Activated CD8-positive, alpha-beta memory T cell treated with anti-CD3 and anti-CD28 coated beads, Interleukin-2, amount 10 ng/mL, durations not matched to agents 7 days and 5 days (primary cell): ENCODE results near the gene WNT4. TPM values are rescaled to one million over a fixed set of nuclear protein-coding genes. Genes with fewer than 3 reads are reported as not detected.

Source experiments
- ATAC-seq: fragments of 150-1000 bp; cut with Tn5 transposase; one replicate; pipeline ENCODE4 v1.10.0; 2021; ENCODE audit warnings: moderate library complexity
- CTCF ChIA-PET: fragments of 350-600 bp; sonication (Branson Sonifier 250); formaldehyde crosslinking; loops from one replicate; lab custom pipeline; 2021; ENCODE audit warnings: antibody characterized with exemption; lab: Charles Lee
- DNase-seq: peaks from one replicate; pipeline ENCODE4 v3.0.0-alpha.2; 2020
- H3K27ac Mint-ChIP-seq: one replicate; pipeline ENCODE4 v1.8.0; 2021; ENCODE audit warnings: mild to moderate bottlenecking, mixed read lengths
- H3K27me3 Mint-ChIP-seq: one replicate; pipeline ENCODE4 v1.8.0; 2021; ENCODE audit warnings: mixed read lengths
- H3K36me3 Mint-ChIP-seq: one replicate; pipeline ENCODE4 v1.8.0; 2021; ENCODE audit warnings: mild to moderate bottlenecking, mixed read lengths
- H3K4me1 Mint-ChIP-seq: one replicate; pipeline ENCODE4 v1.8.0; 2021; ENCODE audit warnings: mixed read lengths
- H3K4me3 Mint-ChIP-seq: one replicate; pipeline ENCODE4 v1.8.0; 2021; ENCODE audit warnings: mild to moderate bottlenecking, moderate library complexity, mixed read lengths
- H3K9me3 Mint-ChIP-seq: one replicate; pipeline ENCODE4 v1.8.0; 2022; ENCODE audit warnings: low read depth, mixed read lengths
- total RNA-seq, 2 experiments: library from RNA; stranded (reverse); gene quantifications; one replicate each; pipeline ENCODE4 v1.2.3, GENCODE V29; 2021

WNT4 gene
- total RNA-seq, 2 experiments from 2014 or later, result not detected

DNA sequence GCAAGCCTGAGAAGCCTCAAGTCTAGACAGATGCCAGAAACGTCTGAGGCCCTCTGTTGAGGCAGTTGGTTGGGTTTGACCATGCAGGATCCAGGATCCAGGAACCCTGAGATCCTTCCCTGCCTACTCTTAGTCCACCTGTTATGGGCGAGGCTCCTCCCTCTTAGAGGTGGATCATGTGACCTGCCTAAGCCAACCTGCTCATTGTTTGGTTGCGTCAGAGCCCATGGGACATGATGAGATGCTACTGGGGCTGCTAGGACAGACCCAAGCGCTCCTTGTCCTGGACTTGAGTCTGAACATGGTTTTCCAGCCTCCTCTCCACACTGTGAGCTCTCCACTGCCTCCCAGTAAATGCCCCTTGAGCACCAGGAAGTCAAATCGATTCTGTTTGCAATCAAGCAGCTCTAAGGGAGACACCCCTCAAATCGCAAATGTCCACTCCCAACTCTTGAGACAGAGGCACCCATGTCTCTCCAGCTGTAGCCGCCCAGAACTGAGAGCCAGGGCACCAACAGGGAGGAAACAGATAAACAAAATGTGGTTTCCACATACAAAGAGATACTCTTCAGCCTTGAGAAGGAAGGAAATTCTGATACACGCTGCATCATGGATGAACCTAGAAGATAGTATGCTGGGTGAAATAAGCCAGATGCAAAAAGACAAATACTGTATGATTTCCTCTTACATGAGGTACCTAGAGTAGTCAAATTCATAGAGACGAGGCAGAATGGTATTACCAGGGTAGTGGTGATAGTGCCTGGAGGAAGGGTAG, 31.7 kb upstream of the WNT4 start:
- CTCF ChIA-PET, result no interaction called here
- no peak for ATAC-seq
- H3K36me3 Mint-ChIP-seq, result no peaks in the 10 kb centered on the region
- peaks cover under 1% of the 10 kb centered on the region for H3K27me3 Mint-ChIP-seq
- no peak overlapping the region for H3K27ac Mint-ChIP-seq
- no peak for DNase-seq
- H3K4me3 Mint-ChIP-seq, result no peak overlapping the region
- no peaks in the 10 kb centered on the region for H3K4me1 Mint-ChIP-seq
- no peaks in the 10 kb centered on the region for H3K9me3 Mint-ChIP-seq

DNA sequence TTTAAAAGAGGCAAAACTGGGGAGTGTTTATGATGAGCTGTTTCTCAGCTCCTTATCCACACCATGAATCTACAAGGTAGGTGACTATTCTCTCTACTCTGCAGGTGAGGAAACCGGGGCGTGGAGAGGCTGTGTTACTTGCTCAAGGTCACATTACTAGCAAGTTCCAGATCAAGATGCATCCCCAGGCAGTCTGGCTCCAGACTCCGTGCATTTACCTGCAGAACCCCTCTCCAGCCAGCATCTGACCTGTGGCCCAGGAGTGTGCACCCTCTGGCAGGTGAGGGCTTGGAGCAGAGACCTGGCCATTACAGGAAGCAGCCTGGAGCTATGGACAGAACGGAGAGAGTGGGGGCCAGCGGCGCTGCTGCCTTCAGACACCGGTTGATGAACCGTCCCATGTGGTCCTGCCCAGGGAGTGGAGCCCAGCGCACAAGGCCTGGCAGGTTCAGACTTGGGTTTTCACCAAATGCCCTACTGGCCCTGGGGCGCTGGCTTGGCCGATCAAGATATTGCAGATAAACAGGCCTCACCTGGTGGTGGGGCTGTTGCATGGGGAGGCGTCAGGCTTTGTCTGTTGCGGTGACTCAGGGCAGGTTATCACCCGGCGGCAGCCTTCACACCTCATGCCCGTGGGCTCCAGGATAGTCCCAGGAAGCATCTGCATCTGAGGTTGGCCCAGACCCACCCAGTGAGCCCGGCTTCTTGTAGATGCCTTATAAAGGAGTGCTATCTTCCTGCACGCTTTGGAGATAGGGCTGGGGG, 29.2 kb upstream of the WNT4 start:
- no peak overlapping the region for H3K27ac Mint-ChIP-seq
- peaks cover 6% of the 10 kb centered on the region for H3K4me1 Mint-ChIP-seq
- no peak overlapping the region for H3K4me3 Mint-ChIP-seq
- no peaks in the 10 kb centered on the region for H3K36me3 Mint-ChIP-seq
- ATAC-seq, result no peak
- CTCF ChIA-PET, result no interaction called here
- H3K9me3 Mint-ChIP-seq, result no peaks in the 10 kb centered on the region
- DNase-seq, result no peak
- no peaks in the 10 kb centered on the region for H3K27me3 Mint-ChIP-seq

DNA sequence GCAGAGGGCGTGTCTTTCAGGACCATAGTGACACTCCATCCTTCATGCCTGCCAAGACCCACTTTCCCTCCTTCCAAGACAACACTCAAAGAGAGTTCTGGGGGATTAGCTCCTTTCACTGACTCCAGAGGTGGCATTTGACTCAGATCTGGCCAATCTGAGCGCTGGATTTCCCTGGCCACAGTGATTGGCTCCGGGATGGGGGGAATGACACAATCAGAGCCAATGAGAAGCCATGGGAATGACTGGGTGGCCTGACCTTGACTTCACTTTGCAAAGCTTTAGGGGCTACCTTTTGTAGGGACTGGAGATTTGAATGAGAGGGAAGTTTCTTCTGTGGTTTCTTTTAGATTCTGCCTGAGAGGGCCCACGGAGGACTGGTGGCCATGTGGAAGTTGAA, 26.9 kb upstream of the WNT4 start:
- DNase-seq (no peak), ATAC-seq (no peak)
- Mint-ChIP-seq H3K4me1 (peaks cover 6% of the 10 kb centered on the region), H3K9me3 (no peaks in the 10 kb centered on the region), H3K27me3 (peaks cover 4% of the 10 kb centered on the region), H3K4me3 (no peak overlapping the region), H3K27ac (no peak overlapping the region), H3K36me3 (no peaks in the 10 kb centered on the region)
- CTCF ChIA-PET, result no interaction called here

DNA sequence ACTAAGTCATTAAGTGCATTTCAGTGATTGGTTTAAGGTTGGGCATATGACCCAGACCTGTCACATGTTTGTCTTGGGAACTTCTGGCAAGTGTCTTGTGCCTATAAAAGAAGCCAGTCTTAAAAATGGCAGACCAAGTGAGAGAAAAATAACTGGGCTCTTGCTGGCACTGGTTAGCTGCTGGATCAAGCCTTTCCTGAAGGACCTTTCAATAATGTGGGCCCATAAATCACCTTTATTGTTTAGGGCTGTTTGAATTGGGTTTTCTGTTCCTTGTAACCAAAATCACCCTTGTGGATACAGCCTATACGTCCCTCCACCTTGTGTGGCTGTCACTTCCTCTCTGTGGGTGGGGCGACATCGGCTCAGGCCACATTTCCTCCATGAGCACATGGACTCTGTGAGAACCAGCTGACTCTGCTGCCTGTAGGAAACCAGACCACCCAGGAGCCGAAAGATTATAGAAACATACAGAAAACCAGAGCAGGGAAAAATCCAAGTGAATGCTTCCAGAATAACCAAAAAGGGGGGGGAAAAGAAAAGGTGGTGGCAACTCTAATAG, 25.6 kb upstream of the WNT4 start:
- no peaks in the 10 kb centered on the region for H3K9me3 Mint-ChIP-seq
- no peak overlapping the region for H3K27ac Mint-ChIP-seq
- H3K4me3 Mint-ChIP-seq, result no peak overlapping the region
- peaks cover 4% of the 10 kb centered on the region for H3K27me3 Mint-ChIP-seq
- ATAC-seq (no peak), DNase-seq (no peak)
- H3K36me3 Mint-ChIP-seq, result no peaks in the 10 kb centered on the region
- H3K4me1 Mint-ChIP-seq, result peaks cover 6% of the 10 kb centered on the region
- CTCF ChIA-PET, result no interaction called here

DNA sequence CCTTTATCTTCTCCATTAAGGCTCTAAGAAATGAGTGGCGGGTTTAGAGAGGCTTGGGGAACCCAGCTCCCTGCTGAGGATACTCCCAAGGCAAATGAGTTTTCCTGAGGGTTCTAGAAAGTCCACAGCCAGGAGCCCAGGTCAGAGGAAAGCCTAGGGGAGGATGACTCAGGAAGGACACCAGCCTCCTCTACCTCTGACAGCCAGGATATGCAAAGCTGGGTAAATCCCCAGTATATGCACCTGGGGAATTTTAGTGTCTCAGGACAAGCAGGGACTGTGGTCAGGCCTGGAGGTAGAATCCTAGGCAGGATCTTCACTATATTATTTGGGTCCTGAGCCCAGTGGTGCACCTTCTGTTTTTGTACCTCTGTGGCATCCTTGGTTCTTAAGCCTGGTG, 23.5 kb upstream of the WNT4 start:
- H3K27ac Mint-ChIP-seq, result no peak overlapping the region
- no peak for DNase-seq
- no peak for ATAC-seq
- H3K36me3 Mint-ChIP-seq, result no peaks in the 10 kb centered on the region
- H3K27me3 Mint-ChIP-seq, result peaks cover 4% of the 10 kb centered on the region
- no peak overlapping the region for H3K4me3 Mint-ChIP-seq
- H3K4me1 Mint-ChIP-seq, result peaks cover 6% of the 10 kb centered on the region
- H3K9me3 Mint-ChIP-seq, result no peaks in the 10 kb centered on the region
- CTCF ChIA-PET, result no interaction called here

DNA sequence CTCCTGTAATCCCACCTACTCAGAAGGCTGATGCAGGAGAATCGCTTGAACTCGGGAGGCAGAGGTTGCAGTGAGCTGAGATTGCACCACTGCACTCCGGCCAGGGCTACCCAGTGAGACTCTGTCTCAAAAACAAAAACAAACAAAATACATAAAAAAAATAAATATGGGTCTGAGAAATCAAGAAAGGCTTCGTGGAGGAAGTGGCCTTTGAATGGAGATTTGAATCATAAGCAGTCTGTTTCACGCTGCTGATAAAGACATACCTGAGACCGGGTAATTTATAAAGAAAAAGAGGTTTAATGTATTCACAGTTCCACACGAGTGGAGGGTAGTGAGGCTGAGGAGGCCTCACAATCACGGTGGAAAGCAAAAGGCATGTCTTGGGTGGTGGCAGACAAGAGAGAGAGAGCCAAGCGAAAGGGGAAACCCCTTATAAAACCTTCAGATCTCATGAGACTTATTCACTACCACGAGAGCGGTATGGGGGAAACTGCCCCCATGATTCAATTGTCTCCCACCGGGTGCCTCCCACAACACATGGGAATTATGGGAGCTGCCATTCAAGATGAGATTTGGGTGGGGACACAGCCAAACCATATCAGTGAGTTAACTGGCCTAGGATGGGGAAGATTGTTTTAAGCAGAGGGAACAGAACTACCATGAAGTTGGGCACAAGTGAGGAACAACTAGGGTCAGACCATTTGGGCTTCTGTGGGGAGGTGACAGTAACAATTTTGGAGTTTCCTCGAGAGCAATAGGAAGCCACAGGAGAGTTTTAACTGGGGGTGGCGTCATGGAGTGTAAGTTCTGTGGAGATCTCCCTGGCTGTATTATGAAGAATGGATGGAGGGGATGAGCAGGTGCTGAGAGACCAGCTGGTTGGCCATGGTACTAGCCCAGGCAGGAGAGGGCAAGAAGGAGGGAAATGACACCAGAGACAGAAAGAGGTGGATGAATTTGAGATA, 22.2 kb upstream of the WNT4 start:
- peaks cover 4% of the 10 kb centered on the region for H3K27me3 Mint-ChIP-seq
- H3K36me3 Mint-ChIP-seq, result no peaks in the 10 kb centered on the region
- DNase-seq (no peak), ATAC-seq (no peak)
- no peaks in the 10 kb centered on the region for H3K9me3 Mint-ChIP-seq
- H3K27ac Mint-ChIP-seq, result no peak overlapping the region
- CTCF ChIA-PET, result no interaction called here
- H3K4me3 Mint-ChIP-seq, result no peak overlapping the region
- H3K4me1 Mint-ChIP-seq, result peaks cover 6% of the 10 kb centered on the region

DNA sequence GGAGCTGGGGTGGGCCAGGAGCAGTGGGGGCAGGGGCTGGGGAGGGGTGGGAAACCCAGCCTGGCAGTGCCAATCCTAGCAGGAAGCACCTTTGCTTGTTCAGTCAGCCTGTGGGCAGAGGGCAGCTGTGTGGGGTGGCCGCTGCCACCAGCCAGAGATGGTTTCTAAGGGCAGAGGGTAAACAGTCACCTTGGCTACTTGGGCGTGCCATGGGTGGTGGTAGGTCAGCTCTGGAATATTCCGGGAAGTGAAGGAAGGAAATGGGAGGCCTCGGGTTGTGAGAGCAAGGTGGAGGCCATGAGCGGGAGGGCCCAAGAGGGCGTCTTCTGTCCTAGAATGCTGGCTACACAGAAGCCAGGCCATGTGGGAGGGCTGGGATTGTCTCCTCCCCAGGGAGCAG, 20.7 kb upstream of the WNT4 start:
- H3K36me3 Mint-ChIP-seq, result no peaks in the 10 kb centered on the region

DNA sequence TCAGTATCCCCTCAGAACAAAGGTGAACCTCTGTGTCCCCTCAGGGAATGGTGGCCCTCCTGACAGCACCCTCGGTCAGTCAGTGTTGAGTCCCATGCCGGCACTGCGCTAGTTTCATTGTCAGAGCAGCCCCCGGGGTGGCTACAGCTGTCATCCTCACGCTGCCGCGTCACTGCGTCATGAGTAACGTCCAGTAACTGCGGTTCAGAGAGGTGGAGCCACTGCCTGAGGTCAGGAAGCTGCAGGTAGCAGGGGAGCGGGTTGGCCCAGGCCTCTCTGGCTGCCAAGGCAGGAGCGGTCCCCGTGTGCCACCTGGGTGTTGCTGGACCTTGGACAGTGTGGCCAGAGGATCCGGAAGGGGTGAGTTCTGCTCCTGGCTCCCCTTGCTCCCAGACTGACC, 20.2 kb upstream of the WNT4 start:
- H3K4me1 Mint-ChIP-seq, result no peaks in the 10 kb centered on the region
- ATAC-seq (no peak), DNase-seq (no peak)
- H3K36me3 Mint-ChIP-seq, result no peaks in the 10 kb centered on the region
- H3K9me3 Mint-ChIP-seq, result no peaks in the 10 kb centered on the region
- CTCF ChIA-PET, result no interaction called here
- H3K4me3 Mint-ChIP-seq, result no peak overlapping the region
- no peak overlapping the region for H3K27ac Mint-ChIP-seq
- H3K27me3 Mint-ChIP-seq, result peaks cover 4% of the 10 kb centered on the region

More for the DNA sequence above, 20.7 kb upstream of the WNT4 start:
- peaks cover 4% of the 10 kb centered on the region for H3K4me1 Mint-ChIP-seq
- ATAC-seq (no peak), DNase-seq (no peak)
- H3K27ac Mint-ChIP-seq, result no peak overlapping the region
- H3K4me3 Mint-ChIP-seq, result no peak overlapping the region
- peaks cover 4% of the 10 kb centered on the region for H3K27me3 Mint-ChIP-seq
- H3K9me3 Mint-ChIP-seq, result no peaks in the 10 kb centered on the region
- CTCF ChIA-PET, result no interaction called here

DNA sequence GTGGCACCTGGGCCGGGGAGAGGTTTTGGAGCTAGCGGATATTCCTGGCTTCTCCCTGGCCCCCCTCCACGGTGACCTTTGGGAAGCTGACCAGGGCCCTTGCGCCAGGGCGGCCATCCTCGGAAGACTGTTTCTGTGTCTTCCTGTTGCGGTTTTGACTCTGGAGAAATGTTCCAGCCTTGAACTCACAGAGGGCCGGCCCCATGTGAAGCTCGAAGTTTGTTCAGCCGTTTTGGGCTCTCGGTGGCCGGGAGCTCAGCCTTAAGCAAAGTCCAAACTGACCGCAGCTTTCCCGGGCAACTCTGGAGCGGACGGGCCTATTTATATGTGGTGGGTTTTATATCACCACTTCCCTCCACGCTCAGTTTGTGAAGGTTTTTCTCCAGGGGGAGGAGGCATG, 17.0 kb upstream of the WNT4 start:
- no peaks in the 10 kb centered on the region for H3K4me1 Mint-ChIP-seq
- DNase-seq, result no peak
- no peak overlapping the region for H3K4me3 Mint-ChIP-seq
- CTCF ChIA-PET, result no interaction called here
- H3K27me3 Mint-ChIP-seq, result peaks cover 2% of the 10 kb centered on the region
- H3K9me3 Mint-ChIP-seq, result no peaks in the 10 kb centered on the region
- H3K27ac Mint-ChIP-seq, result no peak overlapping the region
- ATAC-seq, result no peak
- H3K36me3 Mint-ChIP-seq, result no peaks in the 10 kb centered on the region

DNA sequence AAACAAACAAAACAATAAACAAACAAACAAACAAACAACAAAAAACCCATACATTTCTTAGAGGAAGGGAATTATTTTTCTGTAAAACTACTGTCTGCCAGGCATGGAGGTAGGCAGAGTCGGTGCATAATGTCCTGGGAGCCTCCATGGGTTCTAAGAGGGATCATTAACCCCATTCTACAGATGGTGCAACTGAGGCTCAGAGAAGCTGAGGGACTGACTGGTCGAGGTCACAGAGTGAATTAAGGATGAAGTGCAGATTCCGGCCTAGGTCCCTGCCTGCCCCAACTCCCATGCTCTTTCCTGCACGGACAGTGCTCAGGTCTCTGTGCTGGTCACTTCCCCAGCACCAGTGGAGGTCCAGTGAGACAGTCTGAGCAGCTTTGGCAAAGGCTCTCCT, 15.8 kb upstream of the WNT4 start:
- H3K27ac Mint-ChIP-seq, result no peak overlapping the region
- ATAC-seq, result no peak
- CTCF ChIA-PET, result no interaction called here
- H3K36me3 Mint-ChIP-seq, result no peaks in the 10 kb centered on the region
- DNase-seq, result no peak
- H3K27me3 Mint-ChIP-seq, result peaks cover 2% of the 10 kb centered on the region
- H3K9me3 Mint-ChIP-seq, result no peaks in the 10 kb centered on the region
- H3K4me1 Mint-ChIP-seq, result no peaks in the 10 kb centered on the region
- no peak overlapping the region for H3K4me3 Mint-ChIP-seq

DNA sequence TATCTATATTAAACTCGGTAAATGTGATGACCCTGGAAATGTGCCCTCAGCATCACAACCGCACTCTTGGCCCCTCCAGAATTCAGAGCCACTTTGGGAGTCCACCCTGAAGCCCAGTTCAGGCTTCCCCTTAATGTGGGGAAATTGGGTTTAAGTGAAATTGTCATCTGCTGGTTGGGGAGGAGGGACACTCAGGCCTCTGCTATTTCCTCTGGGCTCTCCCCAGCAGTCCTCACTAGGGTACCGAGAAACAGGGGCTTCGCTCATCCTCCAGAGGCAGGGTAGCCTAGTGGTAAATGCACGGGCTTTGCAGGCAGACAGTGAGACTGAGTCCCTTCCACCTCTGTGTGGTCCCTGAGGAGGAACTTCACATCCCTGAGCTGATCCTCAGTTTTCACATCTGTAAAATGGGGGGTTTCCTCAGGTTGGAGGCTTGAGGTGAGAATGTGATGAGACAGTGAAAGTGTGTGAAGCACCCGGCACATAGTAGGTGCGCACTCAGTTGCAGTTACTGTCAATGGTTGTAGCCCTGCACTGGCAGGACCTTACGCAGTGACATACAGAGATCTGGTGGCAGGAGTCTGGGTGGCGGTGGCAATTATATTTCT, 14.6 kb upstream of the WNT4 start:
- peaks cover 6% of the 10 kb centered on the region for H3K27me3 Mint-ChIP-seq
- no peak overlapping the region for H3K27ac Mint-ChIP-seq
- H3K4me3 Mint-ChIP-seq, result no peak overlapping the region
- CTCF ChIA-PET, result no interaction called here
- H3K9me3 Mint-ChIP-seq, result no peaks in the 10 kb centered on the region
- ATAC-seq (no peak), DNase-seq (no peak)
- no peaks in the 10 kb centered on the region for H3K4me1 Mint-ChIP-seq
- H3K36me3 Mint-ChIP-seq, result no peaks in the 10 kb centered on the region

DNA sequence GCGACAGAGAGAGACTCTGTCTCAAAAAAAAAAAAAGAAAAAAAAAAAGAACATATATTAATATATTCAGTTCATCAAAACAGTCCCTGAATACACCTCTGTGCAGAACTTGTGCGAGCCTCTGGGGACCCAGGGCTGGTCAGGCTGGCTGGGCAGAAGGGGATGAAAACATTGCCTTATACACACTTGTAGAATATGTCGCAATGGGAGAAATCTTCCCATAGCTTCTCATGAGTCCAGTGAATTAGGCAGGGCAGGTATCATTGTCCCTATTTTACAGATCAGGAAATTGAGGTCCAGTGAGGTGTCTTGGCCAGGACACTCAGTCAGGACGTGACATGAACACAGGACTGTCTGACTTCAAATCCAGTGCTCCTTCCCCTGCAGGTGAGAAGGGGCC, 12.6 kb upstream of the WNT4 start:
- CTCF ChIA-PET, result no interaction called here
- no peak overlapping the region for H3K4me3 Mint-ChIP-seq

DNA sequence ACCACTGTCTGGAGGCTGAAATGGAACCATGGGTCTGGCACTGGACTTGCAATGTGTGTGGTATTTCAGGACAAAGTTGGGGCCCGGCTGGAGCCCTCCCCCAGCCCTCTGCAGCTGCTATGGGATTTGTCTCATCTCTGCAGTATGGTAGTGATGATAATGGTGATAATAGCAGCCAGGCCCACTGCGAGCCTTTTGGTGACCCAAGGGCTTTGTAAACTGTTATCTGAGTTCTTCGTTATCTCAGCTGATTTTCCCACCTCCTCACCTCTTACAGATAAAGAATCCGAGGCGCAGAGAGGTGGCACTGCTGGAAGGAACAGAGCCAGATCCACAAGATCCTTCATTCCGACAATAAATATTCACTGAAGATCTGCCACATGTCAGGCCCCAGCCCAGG, 11.7 kb upstream of the WNT4 start:
- H3K36me3 Mint-ChIP-seq, result no peaks in the 10 kb centered on the region
- H3K9me3 Mint-ChIP-seq, result no peaks in the 10 kb centered on the region
- CTCF ChIA-PET, result no interaction called here
- ATAC-seq (no peak), DNase-seq (no peak)
- no peaks in the 10 kb centered on the region for H3K4me1 Mint-ChIP-seq
- H3K27me3 Mint-ChIP-seq, result peaks cover 21% of the 10 kb centered on the region
- no peak overlapping the region for H3K4me3 Mint-ChIP-seq
- H3K27ac Mint-ChIP-seq, result no peak overlapping the region

More for the DNA sequence above, 12.6 kb upstream of the WNT4 start:
- ATAC-seq, result no peak
- Mint-ChIP-seq H3K9me3 (no peaks in the 10 kb centered on the region), H3K36me3 (no peaks in the 10 kb centered on the region), H3K27me3 (peaks cover 17% of the 10 kb centered on the region), H3K27ac (no peak overlapping the region), H3K4me1 (no peaks in the 10 kb centered on the region)
- DNase-seq, result no peak
